T-cell (primary cell): Measurements from ENCODE around the gene MEOX2. TPM values are rescaled to one million over a fixed set of nuclear protein-coding genes. Genes with fewer than 3 reads are reported as not detected.

ENCODE experiments used
- ATAC-seq, 4 experiments: fragments of 200-7000 bp in 3 of 4; fragments of 150-1000 bp in 1 of 4; cut with Tn5 transposase; replicated peaks in 1 of 4; 1 replicate in 3 of 4; 2 replicates in 1 of 4; pipeline ENCODE4 v1.10.0; 2021; ENCODE audit warnings: moderate library complexity in 3 of 4, mild to moderate bottlenecking in 2 of 4, moderate number of reproducible peaks in 1 of 4
- CTCF ChIA-PET, 2 donors: fragments of 300-600 bp; sonication (Branson Sonifier 250); formaldehyde crosslinking; loops; one replicate each; lab custom pipeline; 2022; ENCODE audit warnings: antibody characterized with exemption in 2 of 2; lab: Charles Lee
- POLR2A ChIA-PET, 2 donors: fragments of 300-600 bp; sonication (Branson Sonifier 250); formaldehyde crosslinking; loops; one replicate each; lab custom pipeline; 2022; ENCODE audit warnings: antibody characterized with exemption in 2 of 2; lab: Charles Lee
- DNase-seq, 35 experiments: peaks; one replicate each; pipeline versions ENCODE4 v3.0.0 to v3.0.0-alpha.2; 2013 to 2023
- H3K27ac ChIP-seq: one replicate; pipeline ENCODE4 v1.5.1; 2013; ENCODE audit warnings: low read length
- H3K27me3 ChIP-seq, 2 experiments: replicated peaks in 1 of 2; 1 replicate in 1 of 2; 2 replicates in 1 of 2; pipeline versions ENCODE4 v1.6.1 to v1.7.0; 2013; ENCODE audit warnings: low read length in 1 of 2, mixed read lengths in 1 of 2; ENCODE audit not compliant: control insufficient read depth in 2 of 2, insufficient read depth in 2 of 2; ENCODE audit errors: extremely low read depth in 1 of 2
- H3K36me3 ChIP-seq, 2 donors: 1 replicate in 1 of 2; 2 replicates in 1 of 2; pipeline versions ENCODE4 v1.6.1 to v1.7.0; 2013; ENCODE audit warnings: low read length in 1 of 2; ENCODE audit not compliant: control insufficient read depth in 2 of 2, insufficient read depth in 1 of 2; ENCODE audit errors: extremely low read depth in 1 of 2
- H3K4me1 ChIP-seq, 2 experiments: 1 replicate in 1 of 2; 2 replicates in 1 of 2; pipeline versions ENCODE4 v1.6.1 to v1.7.0; 2013; ENCODE audit warnings: low read length in 2 of 2, mixed read lengths in 1 of 2; ENCODE audit not compliant: insufficient read depth in 2 of 2, control insufficient read depth in 1 of 2; ENCODE audit errors: extremely low read depth in 1 of 2
- H3K4me3 ChIP-seq, 2 donors: 1 replicate in 1 of 2; 2 replicates in 1 of 2; pipeline versions ENCODE4 v1.5.1 to v1.7.0; 2013; ENCODE audit warnings: mild to moderate bottlenecking in 2 of 2, low read length in 1 of 2, moderate library complexity in 1 of 2; ENCODE audit not compliant: control insufficient read depth in 1 of 2; ENCODE audit errors: extremely low read depth in 1 of 2
- H3K9me3 ChIP-seq: 2 replicates; pipeline ENCODE4 v1.7.0; 2013
- H3K27ac Mint-ChIP-seq, 2 donors: one replicate each; pipeline ENCODE4 v1.8.0; 2020 to 2021; ENCODE audit warnings: mild to moderate bottlenecking in 2 of 2, mixed read lengths in 2 of 2
- H3K27me3 Mint-ChIP-seq, 2 donors: one replicate each; pipeline ENCODE4 v1.8.0; 2021 to 2022; ENCODE audit warnings: mixed read lengths in 2 of 2
- H3K36me3 Mint-ChIP-seq: one replicate; pipeline ENCODE4 v1.8.0; 2021; ENCODE audit warnings: mixed read lengths
- H3K4me1 Mint-ChIP-seq, 3 donors: one replicate each; pipeline ENCODE4 v1.8.0; 2020 to 2022; ENCODE audit warnings: mixed read lengths in 3 of 3, mild to moderate bottlenecking in 1 of 3
- H3K4me3 Mint-ChIP-seq, 3 donors: one replicate each; pipeline ENCODE4 v1.8.0; 2020 to 2022; ENCODE audit warnings: mild to moderate bottlenecking in 3 of 3, mixed read lengths in 3 of 3, moderate library complexity in 3 of 3
- H3K9me3 Mint-ChIP-seq, 3 donors: one replicate each; pipeline ENCODE4 v1.8.0; 2020 to 2022; ENCODE audit warnings: mixed read lengths in 3 of 3
- WGBS: methylation state at CpG from one replicate; pipeline ENCODE4 v1.1.5; 2013; ENCODE audit warnings: missing lambda C conversion rate; ENCODE audit not compliant: insufficient coverage; 5-methylcytosine and 5-hydroxymethylcytosine counted together
- total RNA-seq, 35 experiments: library from RNA in 6 of 35; stranded (reverse) in 6 of 35; fragments of 120-200 nt in 1 of 35; gene quantifications; one replicate each; pipeline versions ENCODE4 v1.2.1 to v1.2.4 and lab custom pipeline; 2013 to 2026

MEOX2 gene
- total RNA-seq, 5 donors from 2014 or later (not counting 1 experiment from before 2014, with no cell fraction given) = 0.12 TPM; not detected in 4

DNA sequence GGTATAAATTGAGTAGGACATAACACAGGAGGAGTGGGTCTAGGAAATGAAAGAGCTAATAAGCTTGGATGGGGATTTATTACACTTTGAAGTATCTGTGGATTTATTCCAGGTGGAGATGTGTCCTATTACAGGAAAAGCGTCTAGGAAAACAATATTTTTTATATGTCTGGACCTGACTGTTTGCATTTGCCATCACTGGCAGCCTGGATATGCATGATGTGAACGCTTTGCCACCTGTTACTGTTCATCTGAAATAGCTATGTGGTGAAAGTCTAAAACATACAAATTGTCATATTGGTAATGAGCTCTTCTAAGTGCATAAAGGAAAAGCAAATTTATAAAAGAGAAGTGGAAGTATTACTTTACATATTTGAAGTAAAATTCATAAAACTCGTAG, 93.1 kb downstream of the MEOX2 start:
- Mint-ChIP-seq H3K27ac (no peak overlapping the region), H3K36me3 (no peaks in the 10 kb centered on the region), H3K9me3 (peaks cover 5 to 17% (median 11%) of the 10 kb centered on the region in 3 donors), H3K4me3 (no peak overlapping the region), H3K4me1 (no peaks in the 10 kb centered on the region), H3K27me3 (no peaks in the 10 kb centered on the region)
- no peak for ATAC-seq
- H3K4me3 ChIP-seq = no peak overlapping the region
- ChIA-PET CTCF (interaction anchor here (0.6 to 0.7 kb wide), 2 partner anchors 54 to 85 kb away, joined by 3 read pairs; no protein-coding TSS in a partner anchor), POLR2A (no interaction called here)
- H3K27me3 ChIP-seq = no peaks in the 10 kb centered on the region
- H3K27ac ChIP-seq = no peak overlapping the region
- WGBS = 80% methylated on average over 1 of the region's 3 CpGs
- DNase-seq = no peak
- H3K9me3 ChIP-seq = no peaks in the 10 kb centered on the region
- no peaks in the 10 kb centered on the region for H3K36me3 ChIP-seq
- no peaks in the 10 kb centered on the region for H3K4me1 ChIP-seq

DNA sequence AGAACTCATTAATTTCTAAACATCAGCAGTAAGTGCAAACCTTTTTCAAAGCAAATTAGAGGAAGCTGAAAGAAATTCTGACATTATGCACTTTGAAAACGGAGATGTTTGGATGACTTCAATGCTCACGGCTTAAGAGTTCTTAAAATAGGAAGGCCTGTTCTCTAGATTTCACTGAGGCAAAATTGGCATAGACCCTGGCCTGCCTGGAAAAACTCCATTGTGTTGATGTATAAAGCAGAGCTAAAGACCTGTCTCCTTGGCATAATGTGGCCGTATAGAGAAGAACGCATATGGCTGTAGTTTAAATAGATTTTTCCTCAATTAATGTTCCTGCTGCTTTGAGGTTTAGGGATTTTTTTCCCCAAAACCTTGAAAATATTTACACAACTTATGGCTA, 100.2 kb downstream of the MEOX2 start:
- Histone ChIP-seq H3K27me3 (no peaks in the 10 kb centered on the region), H3K36me3 (no peaks in the 10 kb centered on the region), H3K27ac (no peak overlapping the region), H3K4me3 (no peak overlapping the region), H3K9me3 (no peaks in the 10 kb centered on the region), H3K4me1 (no peaks in the 10 kb centered on the region)
- Mint-ChIP-seq H3K4me3 (no peak overlapping the region), H3K4me1 (no peaks in the 10 kb centered on the region), H3K9me3 (peaks cover 7 to 20% (median 12%) of the 10 kb centered on the region in 3 donors), H3K36me3 (no peaks in the 10 kb centered on the region), H3K27me3 (no peaks in the 10 kb centered on the region), H3K27ac (no peak overlapping the region)
- ATAC-seq (no peak), DNase-seq (no peak)
- 92% methylated on average over 2 of the region's 4 CpGs for WGBS
- ChIA-PET POLR2A (no interaction called here), CTCF (no interaction called here)

DNA sequence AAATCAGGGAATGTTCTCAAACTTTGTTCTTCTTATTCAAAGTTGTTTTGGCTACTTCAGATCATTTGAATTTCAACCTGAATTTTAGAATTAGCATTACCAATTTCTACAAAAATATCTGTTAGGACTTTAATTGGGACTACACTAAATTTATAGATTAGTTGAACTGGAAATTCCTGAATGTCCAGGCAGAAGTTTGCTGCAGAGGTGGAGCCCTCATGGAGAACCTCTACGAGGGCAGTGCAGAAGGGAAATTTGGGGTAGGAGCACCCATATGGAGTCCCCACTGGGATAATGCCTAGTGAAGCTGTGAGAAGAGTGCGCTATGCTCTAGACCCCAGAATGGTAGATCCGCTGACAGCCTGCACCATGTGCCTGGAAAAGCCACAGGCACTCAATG, 101.9 kb downstream of the MEOX2 start:
- Histone ChIP-seq H3K9me3 (no peaks in the 10 kb centered on the region), H3K4me1 (no peaks in the 10 kb centered on the region), H3K36me3 (no peaks in the 10 kb centered on the region), H3K27ac (no peak overlapping the region), H3K4me3 (no peak overlapping the region), H3K27me3 (no peaks in the 10 kb centered on the region)
- Mint-ChIP-seq H3K36me3 (no peaks in the 10 kb centered on the region), H3K4me3 (no peak overlapping the region), H3K27ac (no peak overlapping the region), H3K27me3 (no peaks in the 10 kb centered on the region), H3K4me1 (no peaks in the 10 kb centered on the region), H3K9me3 (peaks cover 7 to 16% (median 12%) of the 10 kb centered on the region in 3 donors)
- 77% methylated on average over 3 of the region's 3 CpGs for WGBS
- ChIA-PET CTCF (no interaction called here), POLR2A (no interaction called here)
- ATAC-seq (no peak), DNase-seq (no peak)

DNA sequence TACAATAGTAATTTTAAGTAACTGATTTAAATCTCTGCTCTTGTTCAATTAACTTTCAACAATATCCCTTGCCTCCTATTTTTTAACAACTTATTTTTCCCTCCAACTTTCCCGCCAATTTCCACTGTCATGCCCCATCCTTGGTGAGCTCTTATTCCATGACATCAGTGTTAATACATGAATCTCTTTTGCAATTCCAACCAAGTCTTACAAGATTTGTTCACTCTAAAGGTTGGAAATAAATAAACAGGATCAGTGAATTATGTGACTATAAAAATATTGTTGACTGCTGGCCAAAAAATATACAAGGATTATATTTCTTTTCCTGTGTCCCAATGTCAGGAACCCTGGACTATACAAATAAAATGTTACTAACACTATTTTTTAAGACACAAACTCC, 103.7 kb downstream of the MEOX2 start:
- CTCF ChIA-PET = no interaction called here
- no peak overlapping the region for H3K27ac Mint-ChIP-seq
- no peaks in the 10 kb centered on the region for H3K27me3 Mint-ChIP-seq
- H3K9me3 Mint-ChIP-seq = peaks cover 4 to 11% (median 7%) of the 10 kb centered on the region in 3 donors
- POLR2A ChIA-PET = interaction anchor here in 1 of 2 donors (0.5 kb wide), 1 partner anchor 199 kb away, joined by 4 read pairs; no protein-coding TSS in a partner anchor
- H3K4me3 ChIP-seq = no peak overlapping the region
- H3K27me3 ChIP-seq = no peaks in the 10 kb centered on the region
- H3K9me3 ChIP-seq = no peaks in the 10 kb centered on the region
- no peak overlapping the region for H3K4me3 Mint-ChIP-seq
- H3K36me3 Mint-ChIP-seq = no peaks in the 10 kb centered on the region
- ATAC-seq (no peak), DNase-seq (no peak)
- H3K27ac ChIP-seq = no peak overlapping the region
- H3K36me3 ChIP-seq = no peaks in the 10 kb centered on the region
- H3K4me1 ChIP-seq = no peaks in the 10 kb centered on the region
- no peaks in the 10 kb centered on the region for H3K4me1 Mint-ChIP-seq
- no CpG with 5 or more reads among the region's 1 CpG for WGBS

DNA sequence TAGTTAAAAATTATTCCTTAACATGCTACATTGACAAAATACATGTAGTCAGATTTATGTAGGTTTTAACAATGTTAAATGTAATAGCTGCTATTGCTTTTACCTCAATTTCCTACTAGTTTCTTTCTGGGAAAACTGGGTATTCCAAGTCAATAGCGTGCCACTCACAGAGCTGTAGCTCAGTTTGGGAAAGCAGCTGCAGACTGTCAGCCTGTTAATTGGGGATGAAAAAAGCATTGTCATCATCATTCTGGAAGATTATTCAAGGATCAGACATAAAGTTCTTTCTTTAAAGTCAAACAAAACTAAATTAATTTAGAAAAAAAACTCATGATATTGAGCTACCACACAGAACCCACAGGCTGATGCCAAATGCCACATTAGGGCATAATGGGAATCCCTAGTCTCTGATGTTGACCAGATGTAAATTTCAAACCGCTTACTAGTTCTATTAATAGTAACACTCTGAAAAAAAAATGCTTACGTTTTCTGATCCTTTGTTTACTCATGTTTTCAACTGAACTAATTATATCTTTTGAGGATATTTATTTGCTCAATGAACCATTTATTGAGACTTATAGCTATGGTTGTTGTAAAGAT, 105.0 kb downstream of the MEOX2 start:
- Histone ChIP-seq H3K36me3 (no peaks in the 10 kb centered on the region), H3K4me3 (no peak overlapping the region), H3K27ac (no peak overlapping the region), H3K27me3 (no peaks in the 10 kb centered on the region), H3K4me1 (no peaks in the 10 kb centered on the region), H3K9me3 (no peaks in the 10 kb centered on the region)
- Mint-ChIP-seq H3K36me3 (no peaks in the 10 kb centered on the region), H3K9me3 (peaks cover 5 to 8% (median 7%) of the 10 kb centered on the region in 3 donors), H3K27ac (no peak overlapping the region), H3K4me3 (no peak overlapping the region), H3K27me3 (no peaks in the 10 kb centered on the region), H3K4me1 (no peaks in the 10 kb centered on the region)
- WGBS = no CpG with 5 or more reads among the region's 3 CpGs
- ChIA-PET CTCF (no interaction called here), POLR2A (interaction anchor here in 1 of 2 donors (0.6 kb wide), 1 partner anchor 86 kb away, joined by 3 read pairs; no protein-coding TSS in a partner anchor)
- no peak for DNase-seq
- no peak for ATAC-seq

DNA sequence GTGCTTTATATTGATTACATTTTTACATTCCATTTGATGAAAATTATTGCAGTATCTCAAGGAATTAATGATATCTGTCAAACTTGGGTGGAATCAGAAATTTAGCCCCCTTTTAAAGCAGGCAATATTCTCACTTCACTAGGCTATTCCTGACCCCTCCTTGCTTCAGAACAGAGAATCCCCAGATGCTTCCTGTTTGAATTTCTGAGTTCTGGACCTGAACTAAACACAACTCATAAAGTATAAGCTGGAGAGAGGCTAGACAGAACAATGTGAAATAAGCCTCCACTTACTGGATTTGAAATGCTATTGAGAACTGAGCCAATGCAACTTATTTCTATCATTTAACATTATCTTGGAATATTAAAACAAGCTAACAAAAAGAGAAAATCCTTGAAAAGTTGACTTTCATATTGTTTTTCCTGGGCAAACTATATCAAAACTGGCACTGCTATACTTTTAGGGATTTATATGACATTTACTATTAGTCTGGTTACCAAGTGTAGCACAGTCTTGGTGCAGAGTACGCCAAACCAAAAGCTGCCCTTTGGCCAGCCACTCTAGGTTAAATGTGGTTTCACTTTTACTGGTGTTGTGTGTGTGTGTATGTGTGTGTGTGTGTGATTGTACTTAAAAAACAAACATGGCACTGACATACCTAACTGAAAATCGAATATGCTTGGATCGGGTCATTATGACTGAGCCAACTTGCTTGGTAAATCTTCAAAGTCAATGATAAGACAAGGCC, 105.7 kb downstream of the MEOX2 start:
- Mint-ChIP-seq H3K36me3 (no peaks in the 10 kb centered on the region), H3K4me1 (no peaks in the 10 kb centered on the region), H3K27ac (no peak overlapping the region), H3K27me3 (no peaks in the 10 kb centered on the region), H3K4me3 (no peak overlapping the region), H3K9me3 (peaks cover 5 to 8% (median 7%) of the 10 kb centered on the region in 3 donors)
- ChIA-PET POLR2A (interaction anchor here in 1 of 2 donors (0.6 kb wide), 1 partner anchor 86 kb away, joined by 3 read pairs; no protein-coding TSS in a partner anchor), CTCF (no interaction called here)
- H3K27ac ChIP-seq = no peak overlapping the region
- no peak overlapping the region for H3K4me3 ChIP-seq
- H3K36me3 ChIP-seq = no peaks in the 10 kb centered on the region
- DNase-seq (no peak), ATAC-seq (no peak)
- no peaks in the 10 kb centered on the region for H3K9me3 ChIP-seq
- 100% methylated on average over 1 of the region's 3 CpGs for WGBS
- H3K4me1 ChIP-seq = no peaks in the 10 kb centered on the region
- no peaks in the 10 kb centered on the region for H3K27me3 ChIP-seq
